HL-60 (cell line): ENCODE measurements around the gene SP140L.

ENCODE experiments used
- DNase-seq, 2 experiments: peaks; one replicate each; pipeline ENCODE4 v3.0.0-alpha.2; 2010 to 2020; ENCODE audit warnings: low read depth in 1 of 2, low spot score in 1 of 2
- H3K27ac ChIP-seq: fragments of 250-450 bp; sonication (Bioruptor Pico); replicated peaks from 2 replicates; pipeline ENCODE4 v1.5.1; 2020; ENCODE audit warnings: mild to moderate bottlenecking, moderate library complexity
- H3K27me3 ChIP-seq: fragments of 250-450 bp; sonication (Bioruptor Pico); 2 replicates; pipeline ENCODE4 v1.5.1; 2021; ENCODE audit warnings: mild to moderate bottlenecking, moderate library complexity; ENCODE audit not compliant: insufficient read depth, poor library complexity, severe bottlenecking
- H3K4me3 ChIP-seq: replicated peaks from 2 replicates; pipeline ENCODE4 v1.5.1; 2011; ENCODE audit warnings: mild to moderate bottlenecking, control low read depth, low read length; ENCODE audit not compliant: insufficient read depth
- GABPA ChIP-seq: IDR thresholded peaks from 2 replicates; pipeline ENCODE4 v1.6.1; 2012; ENCODE audit warnings: low read depth
- POLR2AphosphoS5 ChIP-seq: IDR thresholded peaks from 2 replicates; pipeline ENCODE4 v1.6.1; 2012; ENCODE audit warnings: low read depth
- REST ChIP-seq: IDR thresholded peaks from 2 replicates; pipeline ENCODE4 v1.6.1; 2012; ENCODE audit warnings: low read depth; ENCODE audit not compliant: insufficient replicate concordance
- SPI1 ChIP-seq: IDR thresholded peaks from 2 replicates; pipeline ENCODE4 v1.6.1; 2012; ENCODE audit warnings: low read depth, mild to moderate bottlenecking, borderline replicate concordance
- long read RNA-seq: library from polyadenylated mRNA; unstranded; transcript quantifications from one replicate; pipeline ENCODE4 v2.0.0, GENCODE V29; 2020
- TF ChIP-seq, protein P1 (sequence below): IDR thresholded peaks from one replicate; pipeline ENCODE4 v1.5.1; 2011; ENCODE audit warnings: low read length, control low read depth, inconsistent platforms; ENCODE audit not compliant: insufficient read depth

Gene SP140L
- long read RNA-seq, transcript SP140L-201 (18 exons, 2,502 nt), result minor isoform, 7 of 36 reads
- long read RNA-seq, transcript SP140L-203 (19 exons, 2,665 nt), result major isoform, 14 of 36 reads
- long read RNA-seq, partial matches to known transcripts, result 10 of 36 reads
- long read RNA-seq, other reads (novel, unspliced or antisense), result 4 of 36 reads

GRCh38 chr2:230326453-230327417, at the start of gene SP140L:
TSS of gene SP140L (plus strand) at chr2:230327193. CDS start at chr2:230327270, 77 bp downstream.
- H3K27ac ChIP-seq, result peak within 1 kb of the TSS; percentile 82
- TF ChIP-seq POLR2AphosphoS5, result peak; percentile 62; the same call in 1 of the 2 replicates
- TF ChIP-seq SPI1, result peak; percentile 31; the same call in 1 of the 2 replicates
- peak; percentile 51 for TF ChIP-seq REST
- TF ChIP-seq, protein P1, sequence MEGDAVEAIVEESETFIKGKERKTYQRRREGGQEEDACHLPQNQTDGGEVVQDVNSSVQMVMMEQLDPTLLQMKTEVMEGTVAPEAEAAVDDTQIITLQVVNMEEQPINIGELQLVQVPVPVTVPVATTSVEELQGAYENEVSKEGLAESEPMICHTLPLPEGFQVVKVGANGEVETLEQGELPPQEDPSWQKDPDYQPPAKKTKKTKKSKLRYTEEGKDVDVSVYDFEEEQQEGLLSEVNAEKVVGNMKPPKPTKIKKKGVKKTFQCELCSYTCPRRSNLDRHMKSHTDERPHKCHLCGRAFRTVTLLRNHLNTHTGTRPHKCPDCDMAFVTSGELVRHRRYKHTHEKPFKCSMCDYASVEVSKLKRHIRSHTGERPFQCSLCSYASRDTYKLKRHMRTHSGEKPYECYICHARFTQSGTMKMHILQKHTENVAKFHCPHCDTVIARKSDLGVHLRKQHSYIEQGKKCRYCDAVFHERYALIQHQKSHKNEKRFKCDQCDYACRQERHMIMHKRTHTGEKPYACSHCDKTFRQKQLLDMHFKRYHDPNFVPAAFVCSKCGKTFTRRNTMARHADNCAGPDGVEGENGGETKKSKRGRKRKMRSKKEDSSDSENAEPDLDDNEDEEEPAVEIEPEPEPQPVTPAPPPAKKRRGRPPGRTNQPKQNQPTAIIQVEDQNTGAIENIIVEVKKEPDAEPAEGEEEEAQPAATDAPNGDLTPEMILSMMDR, result no peak
- TF ChIP-seq GABPA, result peak; percentile 82
- H3K27me3 ChIP-seq, result no peaks in the 10 kb centered on the region
- DNase-seq, result peak in 1 of 2 experiments; percentile 83
- peak within 1 kb of the TSS; percentile 47 for H3K4me3 ChIP-seq

- no peak for DNase-seq
- TF ChIP-seq, protein P1, result no peak
- TF ChIP-seq POLR2AphosphoS5, result no peak
- TF ChIP-seq REST, result no peak
- TF ChIP-seq GABPA, result no peak
- no peak for TF ChIP-seq SPI1
- H3K27me3 ChIP-seq, result no peaks in the 10 kb centered on the region
- no peak overlapping the region for H3K4me3 ChIP-seq
- H3K27ac ChIP-seq, result no peak overlapping the region
Observed at GRCh38 chr2:230282936-230283335, 44.1 kb upstream of the SP140L start.

GRCh38 chr2:230286048-230286447, 40.9 kb upstream of the SP140L start:
- Histone ChIP-seq H3K27me3 (no peaks in the 10 kb centered on the region), H3K4me3 (no peak overlapping the region), H3K27ac (no peak overlapping the region)
- no peak for TF ChIP-seq GABPA
- no peak for TF ChIP-seq REST
- DNase-seq, result no peak
